Activated T-cell treated with anti-CD3 and anti-CD28 coated beads for 1 hour (primary cell): ENCODE measurements around the gene FRMD3.

ENCODE experiments used
- DNase-seq: peaks from one replicate; pipeline ENCODE4 v3.0.0-alpha.2; 2020; ENCODE audit warnings: low read depth

The FRMD3 gene

DNA sequence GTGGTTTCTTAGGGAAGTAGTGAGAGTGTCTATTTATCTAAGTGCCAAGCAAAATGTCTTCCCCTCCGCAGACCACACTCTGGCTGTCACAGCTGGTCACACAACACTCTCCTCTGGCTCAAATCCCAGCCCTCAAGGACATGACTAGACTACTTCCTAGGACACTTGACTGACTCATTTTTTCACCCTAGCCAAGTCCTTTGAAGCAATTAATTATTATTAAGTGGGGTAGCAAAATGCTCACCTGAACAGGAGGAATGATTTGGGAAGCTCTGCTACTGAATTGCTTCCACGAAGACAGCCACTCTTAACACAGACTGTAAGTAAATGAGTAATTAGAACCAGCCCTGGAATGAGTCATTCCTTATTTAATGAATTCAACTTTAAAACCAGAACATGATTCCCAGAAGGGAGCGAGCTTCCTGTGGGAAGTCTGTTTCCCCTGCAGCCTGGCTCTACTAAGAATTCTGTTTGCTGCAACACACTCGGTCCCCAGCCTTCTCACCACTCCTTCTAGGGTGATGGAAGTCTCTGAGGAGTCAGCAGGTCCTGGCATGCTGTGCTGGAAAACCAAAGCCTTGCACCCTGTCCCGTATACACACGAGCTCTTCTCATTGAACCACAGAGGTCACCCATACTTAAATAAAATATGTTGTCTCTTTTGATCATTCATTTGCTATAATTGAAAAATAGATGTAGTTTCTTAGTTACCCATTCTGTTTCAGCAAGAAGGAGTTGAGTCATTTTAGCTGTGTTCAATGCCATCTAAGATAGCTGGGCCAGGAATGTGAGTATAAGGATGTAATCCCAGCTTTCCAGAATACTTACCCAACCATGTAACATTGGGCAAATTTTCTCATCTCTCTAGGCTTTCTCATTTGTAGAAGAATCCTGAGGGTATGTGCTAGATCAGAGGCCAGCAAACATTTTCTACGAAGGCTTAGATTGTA is 256.6 kb downstream of the FRMD3 start:
- DNase-seq = no peak

- no peak for DNase-seq
These were observed 257.4 kb downstream of the FRMD3 start for GRCh38 chr9:83280790-83281189.

GRCh38 chr9:83280268-83280667 is 257.9 kb downstream of the FRMD3 start:
- DNase-seq = no peak

GRCh38 chr9:83274787-83275186 is 263.4 kb downstream of the FRMD3 start:
- no peak for DNase-seq

- DNase-seq = no peak
These were observed 266.5 kb downstream of the FRMD3 start for GRCh38 chr9:83271665-83272071.

DNA sequence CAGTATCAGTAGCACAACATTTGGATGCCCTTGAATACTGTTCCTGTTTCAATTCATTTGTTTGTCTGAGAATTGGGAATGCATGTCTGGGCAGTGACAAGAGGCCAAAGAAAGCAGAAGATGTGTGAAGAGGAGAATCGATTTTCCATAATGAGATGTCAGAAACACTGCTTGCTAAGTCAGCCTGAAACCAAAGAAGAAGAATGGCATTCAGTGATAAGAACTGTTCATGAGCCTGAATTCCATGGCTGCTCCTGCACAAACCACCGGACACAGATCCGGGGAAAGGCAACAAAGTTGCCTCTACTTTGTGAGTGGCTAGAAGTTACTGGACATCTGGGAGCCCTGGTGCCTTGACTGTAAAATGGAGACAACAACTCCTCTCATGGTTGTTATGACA is 268.1 kb downstream of the FRMD3 start:
- DNase-seq = no peak

DNA sequence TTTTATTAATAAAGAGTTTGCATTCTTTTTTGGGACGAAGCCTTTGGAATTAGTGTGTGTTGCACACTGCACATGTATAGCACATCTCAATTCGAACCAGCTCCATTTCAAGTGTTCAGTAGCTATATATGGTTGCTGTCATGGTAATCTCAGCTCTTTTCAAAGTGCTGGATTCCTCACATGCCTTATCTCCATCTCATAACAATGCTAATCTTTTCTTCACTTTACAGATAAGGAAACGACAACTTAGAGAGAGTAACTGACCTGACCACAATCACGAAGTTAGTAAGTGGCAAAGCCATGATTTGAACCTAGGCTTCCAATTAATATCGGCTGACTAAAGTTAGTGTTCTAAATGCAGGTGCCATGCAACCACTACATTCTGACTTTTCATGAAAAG is 270.5 kb downstream of the FRMD3 start:
- no peak for DNase-seq

DNA sequence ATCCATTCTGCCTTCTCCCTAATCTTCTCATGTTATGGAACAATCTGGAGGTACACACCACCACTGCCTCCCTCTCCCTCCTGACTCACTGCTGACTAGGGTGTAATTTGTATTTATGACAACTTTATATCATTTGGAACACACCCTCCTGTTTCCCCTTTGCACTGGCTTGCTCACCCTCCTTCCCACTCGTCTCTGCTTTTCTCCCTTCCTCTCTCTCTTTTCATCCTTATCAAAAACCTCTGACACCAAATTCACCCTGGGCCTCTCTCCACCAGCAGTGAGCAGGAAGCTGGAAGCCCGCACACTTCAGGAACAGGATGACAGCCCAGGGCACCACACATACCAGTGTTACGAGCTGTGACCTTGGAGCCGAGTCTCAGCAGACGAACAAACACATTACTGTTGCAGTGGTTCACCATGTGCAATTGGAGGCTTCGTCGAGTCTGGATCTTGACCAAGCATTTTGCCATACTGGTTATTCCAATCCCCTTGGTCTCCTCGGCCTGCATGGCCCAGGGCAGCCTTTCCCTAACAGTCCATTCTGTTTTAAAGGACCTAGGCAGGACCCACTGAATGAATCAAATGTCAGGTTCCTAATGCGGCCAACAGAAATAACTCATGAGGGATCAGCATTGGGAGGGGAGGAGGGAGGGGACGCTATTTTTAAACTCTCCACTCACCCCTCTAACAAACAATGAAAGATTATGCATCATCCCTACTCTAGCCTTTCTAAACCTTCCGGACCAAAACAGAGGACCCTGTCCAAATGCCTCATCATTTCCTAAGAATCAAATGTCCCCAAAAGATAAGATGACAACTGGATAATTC is 271.3 kb downstream of the FRMD3 start:
- no peak for DNase-seq

DNA sequence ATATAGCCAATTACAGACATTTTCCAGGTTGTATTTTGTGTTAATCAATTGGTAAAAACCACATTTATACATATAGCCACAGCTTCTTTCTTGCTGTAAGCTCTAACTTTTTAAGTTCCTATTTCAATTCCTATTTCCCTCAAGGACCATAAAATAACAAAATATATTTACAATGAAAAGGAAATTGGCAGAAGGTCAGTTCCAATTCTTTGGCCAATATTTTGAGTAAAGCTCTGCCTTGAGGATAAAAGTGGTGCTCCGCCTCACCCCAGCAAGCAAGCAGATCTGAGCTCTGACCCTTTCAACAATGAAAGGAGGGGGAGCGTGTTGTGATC is 271.9 kb downstream of the FRMD3 start:
- no peak for DNase-seq

- DNase-seq = no peak
These were observed 273.9 kb downstream of the FRMD3 start for GRCh38 chr9:83264315-83264714.

- DNase-seq = no peak
These were observed 278.6 kb downstream of the FRMD3 start for GRCh38 chr9:83259558-83259957.

GRCh38 chr9:83257937-83258891 is 280.0 kb downstream of the FRMD3 start:
- no peak for DNase-seq

DNA sequence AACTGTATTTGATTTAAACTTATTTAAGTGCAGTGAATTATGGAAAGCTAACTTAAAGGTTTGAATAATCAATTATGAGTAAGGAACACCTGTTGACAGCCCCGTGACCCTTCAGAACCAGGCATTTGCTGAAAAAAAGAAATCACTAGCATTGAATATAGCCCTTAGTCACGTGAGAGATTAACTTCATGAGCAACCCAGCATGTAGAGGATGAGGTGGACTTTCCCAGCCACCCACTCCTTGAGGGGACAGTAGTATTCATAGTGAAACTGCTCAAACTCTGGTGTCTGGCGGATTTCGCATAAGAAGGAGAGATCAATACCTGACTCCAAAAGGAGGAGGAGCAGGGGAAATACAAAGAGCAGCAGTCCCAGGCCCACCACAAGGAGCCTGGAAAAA is 290.5 kb downstream of the FRMD3 start:
- no peak for DNase-seq

- no peak for DNase-seq
These were observed 292.1 kb downstream of the FRMD3 start for GRCh38 chr9:83245979-83246659.

GRCh38 chr9:83242066-83242465 is 296.1 kb downstream of the FRMD3 start:
- DNase-seq = no peak

GRCh38 chr9:83240671-83241070 is 297.5 kb downstream of the FRMD3 start:
- DNase-seq = no peak

DNA sequence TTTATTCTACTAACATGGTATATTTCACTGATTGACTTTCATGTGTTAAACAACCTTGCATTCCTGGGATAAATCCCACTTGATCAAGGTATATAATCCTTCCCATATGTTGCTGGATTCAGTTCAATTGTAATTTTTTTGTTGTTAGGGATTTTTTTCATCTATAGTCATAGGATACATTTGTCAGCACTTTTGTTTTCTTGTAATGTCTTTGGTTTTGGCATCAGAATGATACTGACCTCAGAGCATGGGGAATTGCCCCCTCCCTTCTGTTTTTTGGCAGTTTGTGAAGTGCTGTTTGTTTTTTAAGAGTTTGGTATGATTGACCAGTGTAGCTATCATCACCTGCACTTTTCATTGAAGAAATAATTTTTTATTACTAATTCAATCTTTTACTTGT is 298.5 kb downstream of the FRMD3 start:
- DNase-seq = no peak

GRCh38 chr9:83238871-83239640 is 299.1 kb downstream of the FRMD3 start:
- DNase-seq = no peak

DNA sequence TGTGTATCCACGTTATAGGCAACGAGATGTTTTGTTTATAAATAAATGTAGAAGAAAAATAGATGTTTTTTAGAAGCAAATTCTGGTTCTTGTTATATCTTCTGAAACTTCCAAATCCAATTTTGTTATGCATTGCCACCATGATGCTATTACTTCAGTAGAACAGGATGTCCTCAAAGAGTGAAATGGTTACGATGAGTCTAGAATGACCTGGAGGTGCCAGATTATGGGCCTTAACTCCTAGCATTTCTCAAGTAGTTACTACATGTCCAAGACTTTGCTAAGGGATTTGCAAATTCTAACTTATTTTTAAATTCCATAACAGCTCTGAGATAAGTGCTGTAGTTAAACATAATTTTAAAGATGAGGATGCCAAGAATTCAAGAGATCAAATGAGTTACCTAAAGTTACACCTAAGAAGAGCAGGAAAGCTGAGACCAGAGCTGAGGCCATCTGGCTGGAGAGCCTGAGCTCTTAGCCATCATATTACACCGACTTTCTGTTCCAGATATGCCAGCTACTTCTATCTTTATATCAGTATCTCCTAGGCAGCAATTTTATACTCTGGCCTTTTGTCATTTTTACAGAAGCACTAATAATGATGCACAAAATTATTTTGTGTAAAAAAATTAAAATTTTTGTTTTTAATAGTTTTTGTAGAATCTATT is 302.0 kb downstream of the FRMD3 start:
- no peak for DNase-seq

DNA sequence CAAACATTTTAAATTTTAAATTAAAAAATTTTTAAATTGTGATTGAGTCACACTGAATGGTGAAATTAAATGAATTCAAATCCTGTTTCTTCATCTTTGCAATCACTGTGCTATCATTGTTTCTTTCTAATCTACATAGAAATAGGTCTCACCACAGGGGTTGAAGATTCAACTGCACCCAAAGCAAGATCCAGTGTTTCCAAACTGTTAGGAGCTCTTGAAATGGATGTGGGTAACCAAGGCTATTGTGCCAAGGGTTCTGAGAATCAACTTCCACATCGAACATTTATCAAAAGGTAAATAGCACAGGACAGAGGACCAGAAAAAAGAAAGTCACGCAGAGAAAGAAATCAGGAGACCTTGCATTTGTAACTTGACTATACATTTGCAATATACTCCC is 302.7 kb downstream of the FRMD3 start:
- no peak for DNase-seq
